ENCODE data around the gene SLC6A8.

SLC6A8 gene

GRCh38 chrX:153687121-153688039 is at the start of gene SLC6A8:
Gene SLC6A8, plus strand, starts transcription at chrX:153687926. Its CDS starts 649 bp downstream, at chrX:153688575.
- Histone ChIP-seq H3K27me3 (replicated peaks; ENCODE audit: control insufficient read depth, insufficient read depth, low read length) (no peaks in the 10 kb centered on the region; the same call in 1 of the 2 replicates), H3K4me3 (replicated peaks; ENCODE audit: low read depth, low read length) (no peak within 1 kb of the TSS; the same call in 1 of the 2 replicates), H3K36me3 (ENCODE audit: control insufficient read depth, insufficient read depth, low read length) (no peaks in the 10 kb centered on the region)
- TF ChIP-seq CTCF (IDR thresholded peaks at IDR 0.05; ENCODE audit: insufficient read depth, low read length, poor library complexity, severe bottlenecking), result peak; percentile 42
- no peak for DNase-seq (ENCODE audit: extremely low read depth, insufficient read length)

- DNase-seq (ENCODE audit: extremely low read depth, insufficient read length), result no peak
- H3K36me3 ChIP-seq (ENCODE audit: control insufficient read depth, insufficient read depth, low read length), result no peaks in the 10 kb centered on the region
- H3K4me3 ChIP-seq (replicated peaks; ENCODE audit: low read depth, low read length), result no peak overlapping the region
- TF ChIP-seq CTCF (IDR thresholded peaks at IDR 0.05; ENCODE audit: insufficient read depth, low read length, poor library complexity, severe bottlenecking), result no peak
- no peaks in the 10 kb centered on the region; the same call in 1 of the 2 replicates for H3K27me3 ChIP-seq (replicated peaks; ENCODE audit: control insufficient read depth, insufficient read depth, low read length)
Observed at GRCh38 chrX:153638041-153638371, 49.7 kb upstream of the SLC6A8 start.

GRCh38 chrX:153638436-153639176 is 49.1 kb upstream of the SLC6A8 start:
- no peak for TF ChIP-seq CTCF (IDR thresholded peaks at IDR 0.05; ENCODE audit: insufficient read depth, low read length, poor library complexity, severe bottlenecking)
- DNase-seq (ENCODE audit: extremely low read depth, insufficient read length), result no peak

GRCh38 chrX:153639177-153640044 is 48.3 kb upstream of the SLC6A8 start:
- Histone ChIP-seq H3K27me3 (replicated peaks; ENCODE audit: control insufficient read depth, insufficient read depth, low read length) (no peaks in the 10 kb centered on the region; the same call in 1 of the 2 replicates), H3K36me3 (ENCODE audit: control insufficient read depth, insufficient read depth, low read length) (no peaks in the 10 kb centered on the region), H3K4me3 (replicated peaks; ENCODE audit: low read depth, low read length) (no peak overlapping the region)
- no peak for DNase-seq (ENCODE audit: extremely low read depth, insufficient read length)
- TF ChIP-seq CTCF (IDR thresholded peaks at IDR 0.05; ENCODE audit: insufficient read depth, low read length, poor library complexity, severe bottlenecking), result no peak

More at GRCh38 chrX:153638436-153639176, 49.1 kb upstream of the SLC6A8 start:
- H3K36me3 ChIP-seq (ENCODE audit: control insufficient read depth, insufficient read depth, low read length), result no peaks in the 10 kb centered on the region
- H3K4me3 ChIP-seq (replicated peaks; ENCODE audit: low read depth, low read length), result no peak overlapping the region
- H3K27me3 ChIP-seq (replicated peaks; ENCODE audit: control insufficient read depth, insufficient read depth, low read length), result no peaks in the 10 kb centered on the region; the same call in 1 of the 2 replicates

- no peaks in the 10 kb centered on the region for H3K36me3 ChIP-seq (ENCODE audit: control insufficient read depth, insufficient read depth, low read length)
Observed at GRCh38 chrX:153640045-153640686, 47.6 kb upstream of the SLC6A8 start.

More at GRCh38 chrX:153640045-153640686, 47.6 kb upstream of the SLC6A8 start:
- H3K27me3 ChIP-seq (replicated peaks; ENCODE audit: control insufficient read depth, insufficient read depth, low read length), result no peaks in the 10 kb centered on the region; the same call in 1 of the 2 replicates
- H3K4me3 ChIP-seq (replicated peaks; ENCODE audit: low read depth, low read length), result no peak overlapping the region
- no peak for TF ChIP-seq CTCF (IDR thresholded peaks at IDR 0.05; ENCODE audit: insufficient read depth, low read length, poor library complexity, severe bottlenecking)
- no peak for DNase-seq (ENCODE audit: extremely low read depth, insufficient read length)
